Measurements from ENCODE around the gene PRCD.

PRCD gene

GRCh38 chr17:76538281-76538931 lies 1.4 kb upstream of the PRCD start:
- H3K27ac ChIP-seq = no peak overlapping the region
- TF ChIP-seq, protein P1, sequence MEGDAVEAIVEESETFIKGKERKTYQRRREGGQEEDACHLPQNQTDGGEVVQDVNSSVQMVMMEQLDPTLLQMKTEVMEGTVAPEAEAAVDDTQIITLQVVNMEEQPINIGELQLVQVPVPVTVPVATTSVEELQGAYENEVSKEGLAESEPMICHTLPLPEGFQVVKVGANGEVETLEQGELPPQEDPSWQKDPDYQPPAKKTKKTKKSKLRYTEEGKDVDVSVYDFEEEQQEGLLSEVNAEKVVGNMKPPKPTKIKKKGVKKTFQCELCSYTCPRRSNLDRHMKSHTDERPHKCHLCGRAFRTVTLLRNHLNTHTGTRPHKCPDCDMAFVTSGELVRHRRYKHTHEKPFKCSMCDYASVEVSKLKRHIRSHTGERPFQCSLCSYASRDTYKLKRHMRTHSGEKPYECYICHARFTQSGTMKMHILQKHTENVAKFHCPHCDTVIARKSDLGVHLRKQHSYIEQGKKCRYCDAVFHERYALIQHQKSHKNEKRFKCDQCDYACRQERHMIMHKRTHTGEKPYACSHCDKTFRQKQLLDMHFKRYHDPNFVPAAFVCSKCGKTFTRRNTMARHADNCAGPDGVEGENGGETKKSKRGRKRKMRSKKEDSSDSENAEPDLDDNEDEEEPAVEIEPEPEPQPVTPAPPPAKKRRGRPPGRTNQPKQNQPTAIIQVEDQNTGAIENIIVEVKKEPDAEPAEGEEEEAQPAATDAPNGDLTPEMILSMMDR (conservative IDR thresholded peaks at IDR 0.05) = no peak

DNA sequence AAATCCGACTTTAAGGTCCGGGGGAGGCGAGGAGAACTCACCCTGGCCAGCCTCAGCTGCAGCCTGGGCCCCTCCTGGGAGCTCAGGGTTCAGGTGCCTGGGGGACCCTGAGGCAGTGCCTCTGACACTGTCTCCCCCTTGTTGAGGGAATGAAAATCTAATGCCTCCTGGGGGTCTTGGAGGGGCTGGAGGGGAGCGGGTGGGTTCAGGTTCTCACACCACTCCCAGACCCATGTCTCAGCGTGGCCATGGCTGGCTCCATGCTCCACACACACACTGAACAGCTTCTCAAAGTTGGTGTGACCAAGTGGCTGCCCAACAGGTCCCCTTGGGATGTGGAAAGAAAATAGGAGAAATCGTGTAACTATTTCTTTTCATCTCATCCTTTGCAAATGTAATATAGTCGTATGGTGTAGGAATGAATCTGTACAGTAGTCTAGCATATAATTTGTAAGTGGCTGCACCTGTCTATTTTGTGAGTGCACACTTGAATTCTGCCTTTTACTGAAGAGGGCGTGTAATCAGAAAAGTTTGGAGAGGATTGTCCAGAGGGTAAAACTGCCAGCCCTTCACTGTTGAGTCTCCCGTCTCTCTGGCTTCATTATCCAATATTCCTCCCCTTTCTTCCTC lies 788 bp upstream of the PRCD start:
- no peak overlapping the region for H3K27ac ChIP-seq
- TF ChIP-seq, protein P1 (conservative IDR thresholded peaks at IDR 0.05) = no peak

DNA sequence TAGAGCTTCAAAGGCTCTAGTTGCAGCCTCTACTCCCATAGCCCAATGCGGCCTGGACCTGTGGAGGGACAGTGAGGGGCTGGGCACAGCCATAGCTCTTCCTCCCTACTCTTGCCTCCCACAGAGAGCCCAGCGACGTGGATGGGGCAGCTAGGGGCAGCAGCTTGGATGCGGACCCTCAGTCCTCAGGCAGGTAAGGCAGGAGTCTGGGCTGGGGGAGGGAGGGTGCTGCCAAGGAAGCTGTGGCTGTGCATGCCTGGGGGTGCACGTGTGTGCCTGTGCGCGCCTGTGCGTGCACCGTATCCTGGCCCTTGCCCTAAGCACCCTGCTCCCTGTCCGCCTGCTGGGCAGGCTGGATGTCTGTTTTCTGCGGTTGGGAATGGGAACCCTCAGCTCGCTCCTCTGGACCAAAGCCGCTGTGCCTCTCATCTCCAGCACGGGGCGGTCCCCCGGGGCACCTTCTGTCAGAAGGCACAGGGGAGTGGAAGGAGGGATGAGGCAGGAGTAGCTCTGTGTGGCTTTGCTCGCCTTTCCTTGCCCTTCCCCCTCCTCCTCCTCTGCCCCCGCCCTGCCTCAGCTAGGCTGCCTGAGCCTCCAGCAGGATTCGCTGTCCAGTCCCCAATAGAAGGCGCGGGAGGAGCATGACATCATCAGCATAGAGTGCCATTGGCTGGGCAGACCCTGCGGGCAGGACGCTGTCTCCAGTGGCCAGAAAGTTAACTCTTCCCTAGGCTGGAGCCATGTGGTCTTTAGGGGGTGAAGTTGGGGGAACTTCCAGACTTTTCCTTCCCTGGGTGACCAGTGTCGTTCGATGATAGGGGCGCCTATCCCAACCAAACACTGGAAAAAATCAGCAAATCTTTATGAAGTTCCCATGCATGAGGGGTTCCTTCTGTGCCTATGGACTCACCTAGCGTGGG lies 797 bp downstream of the PRCD start:
- no peak overlapping the region for H3K27ac ChIP-seq
- TF ChIP-seq, protein P1 (conservative IDR thresholded peaks at IDR 0.05) = no peak

- no peak overlapping the region for H3K27ac ChIP-seq
- TF ChIP-seq, protein P1 (conservative IDR thresholded peaks at IDR 0.05) = no peak
These were observed 2.1 kb downstream of the PRCD start for GRCh38 chr17:76541739-76542454.

DNA sequence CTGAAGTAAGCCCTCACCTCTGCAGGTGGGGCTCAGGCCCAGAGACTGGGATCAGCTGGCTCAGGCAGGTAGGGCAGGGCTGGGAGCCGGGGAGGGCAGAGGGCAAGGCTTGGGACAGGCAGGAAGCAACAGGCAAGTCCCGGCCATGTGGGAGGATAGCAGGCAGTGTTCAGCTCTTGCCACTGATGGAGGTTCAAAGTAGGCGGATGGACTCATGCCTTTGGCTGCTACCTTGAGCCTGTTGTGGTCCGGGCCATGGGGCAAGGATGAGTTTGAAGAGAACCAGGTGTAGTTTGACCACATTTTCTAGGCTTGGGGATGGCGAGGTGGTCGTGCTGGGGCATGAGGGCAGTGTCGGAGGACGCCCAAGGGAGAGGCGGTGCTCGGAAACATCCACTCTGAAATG lies 2.7 kb downstream of the PRCD start:
- TF ChIP-seq, protein P1 (conservative IDR thresholded peaks at IDR 0.05) = no peak
- H3K27ac ChIP-seq = no peak overlapping the region

DNA sequence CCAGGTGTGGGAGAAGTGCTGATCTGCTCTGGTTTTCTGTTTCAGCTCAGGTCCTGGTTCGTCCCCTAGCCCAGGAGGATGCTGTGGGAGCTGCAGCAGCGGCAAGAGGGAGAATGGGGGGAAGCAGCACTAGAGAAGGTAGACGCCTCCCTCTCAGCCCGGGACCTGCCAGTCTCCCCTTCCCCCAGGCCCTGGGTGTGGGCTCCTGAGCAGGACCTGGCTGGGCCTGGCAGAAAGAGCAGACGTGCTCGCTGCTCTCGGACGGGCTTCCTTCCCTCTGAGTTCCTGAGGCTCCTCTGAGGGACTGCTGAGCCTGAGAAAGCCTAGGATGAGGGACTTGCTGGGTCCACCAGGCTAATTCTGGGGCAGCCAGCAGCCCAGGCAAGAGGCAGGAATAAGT lies 3.1 kb downstream of the PRCD start:
- TF ChIP-seq, protein P1 (conservative IDR thresholded peaks at IDR 0.05) = no peak
- H3K27ac ChIP-seq = no peak overlapping the region

DNA sequence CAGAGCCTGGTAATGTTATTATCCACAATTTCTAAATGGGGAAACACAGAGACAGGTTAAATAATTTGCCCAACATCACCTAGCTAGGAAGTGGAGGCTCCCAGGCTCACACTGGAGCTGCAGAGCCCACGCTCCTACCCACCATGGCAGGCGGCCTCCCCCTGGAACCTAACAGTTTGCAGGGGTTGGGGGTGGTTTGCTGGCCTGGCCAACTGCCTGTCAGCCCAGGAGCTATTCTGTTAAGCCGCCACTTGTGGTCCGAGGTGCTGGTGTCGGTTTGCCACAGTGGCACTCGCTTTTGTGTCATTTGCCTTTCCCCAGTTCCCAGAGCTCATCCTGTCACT lies 3.6 kb downstream of the PRCD start:
- H3K27ac ChIP-seq = no peak overlapping the region
- TF ChIP-seq, protein P1 (conservative IDR thresholded peaks at IDR 0.05) = no peak
